ENCODE results near the gene ACOXL. TPM values are rescaled to one million over a fixed set of nuclear protein-coding genes. Genes with fewer than 3 reads are reported as not detected.

Gene ACOXL
- total RNA-seq, 1 donor, result 0.10 TPM

DNA sequence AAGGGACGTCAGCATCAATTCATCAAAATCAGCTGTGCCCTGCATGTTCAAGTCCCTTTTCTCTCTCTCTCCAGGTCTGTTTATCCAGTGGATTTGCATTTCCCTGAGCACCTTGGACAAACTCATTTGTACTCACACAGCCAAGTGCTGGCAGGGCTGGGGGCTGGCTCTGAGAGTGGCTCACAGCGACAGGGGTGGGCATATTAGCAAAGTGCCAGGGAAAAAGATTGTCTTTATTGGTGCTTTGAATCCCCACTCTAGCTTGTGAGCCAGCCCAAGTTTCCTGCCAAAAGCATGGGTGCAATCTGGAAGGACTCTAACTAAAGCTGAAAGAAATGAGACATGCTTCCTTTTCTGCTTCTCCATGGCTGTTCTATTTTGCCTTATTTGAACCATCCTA, 56.6 kb downstream of the ACOXL start:
- Histone ChIP-seq H3K4me1 (ENCODE audit: insufficient read depth, low read length) (no peaks in the 10 kb centered on the region), H3K9me3 (ENCODE audit: low read depth, low read length) (no peaks in the 10 kb centered on the region), H3K27me3 (ENCODE audit: insufficient read depth, low read length) (peaks cover 4% of the 10 kb centered on the region), H3K4me3 (ENCODE audit: low read length) (no peak overlapping the region)

GRCh38 chr2:110789706-110790105, 57.3 kb downstream of the ACOXL start:
- Histone ChIP-seq H3K27me3 (ENCODE audit: insufficient read depth, low read length) (peaks cover 4% of the 10 kb centered on the region), H3K4me3 (ENCODE audit: low read length) (no peak overlapping the region), H3K9me3 (ENCODE audit: low read depth, low read length) (no peaks in the 10 kb centered on the region), H3K4me1 (ENCODE audit: insufficient read depth, low read length) (no peaks in the 10 kb centered on the region)

GRCh38 chr2:110790907-110791306, 58.5 kb downstream of the ACOXL start:
- Histone ChIP-seq H3K27me3 (ENCODE audit: insufficient read depth, low read length) (no peaks in the 10 kb centered on the region), H3K9me3 (ENCODE audit: low read depth, low read length) (no peaks in the 10 kb centered on the region), H3K4me3 (ENCODE audit: low read length) (no peak overlapping the region), H3K4me1 (ENCODE audit: insufficient read depth, low read length) (no peaks in the 10 kb centered on the region)

DNA sequence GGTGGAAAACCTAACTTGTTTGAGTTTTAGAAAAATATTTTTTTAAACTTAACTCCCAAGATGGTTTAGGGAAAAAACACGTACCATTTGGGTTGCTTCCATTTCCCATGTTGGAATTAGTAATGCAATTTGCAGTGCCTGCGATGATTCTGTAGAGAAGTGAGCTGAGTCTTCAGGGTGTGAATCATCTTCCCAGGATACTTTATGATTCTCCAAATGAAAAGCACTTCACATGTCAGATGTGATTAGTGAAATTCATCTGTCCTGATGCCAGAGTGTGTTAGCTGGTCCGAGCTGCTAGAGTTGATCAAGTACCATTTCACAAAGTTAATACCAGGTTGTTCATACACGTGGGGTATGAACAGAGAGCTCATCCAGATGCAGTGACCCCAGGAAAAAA, 59.1 kb downstream of the ACOXL start:
- H3K9me3 ChIP-seq (ENCODE audit: low read depth, low read length), result no peaks in the 10 kb centered on the region
- H3K4me3 ChIP-seq (ENCODE audit: low read length), result no peak overlapping the region
- no peaks in the 10 kb centered on the region for H3K27me3 ChIP-seq (ENCODE audit: insufficient read depth, low read length)
- no peaks in the 10 kb centered on the region for H3K4me1 ChIP-seq (ENCODE audit: insufficient read depth, low read length)

DNA sequence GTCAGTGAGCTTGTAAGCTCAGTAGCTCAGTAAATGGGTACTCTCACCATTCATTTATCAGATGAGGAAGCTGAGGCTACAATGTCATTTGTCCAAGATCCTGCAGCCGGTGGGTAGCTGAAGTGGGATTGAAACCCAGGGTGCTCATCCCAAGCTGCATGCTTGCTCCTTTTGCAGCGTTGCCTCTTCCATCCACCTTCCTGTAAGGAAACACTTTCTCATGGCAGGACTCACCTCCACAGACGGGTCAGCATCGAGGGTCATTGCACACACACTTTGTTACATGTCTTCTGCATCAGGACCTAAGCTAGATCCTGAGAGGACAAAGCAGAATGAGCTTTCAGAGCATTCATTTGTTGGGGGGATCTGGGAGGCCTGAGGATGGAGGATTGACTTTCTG, 60.7 kb downstream of the ACOXL start:
- Histone ChIP-seq H3K27me3 (ENCODE audit: insufficient read depth, low read length) (no peaks in the 10 kb centered on the region), H3K4me3 (ENCODE audit: low read length) (no peak overlapping the region), H3K9me3 (ENCODE audit: low read depth, low read length) (no peaks in the 10 kb centered on the region), H3K4me1 (ENCODE audit: insufficient read depth, low read length) (no peaks in the 10 kb centered on the region)

DNA sequence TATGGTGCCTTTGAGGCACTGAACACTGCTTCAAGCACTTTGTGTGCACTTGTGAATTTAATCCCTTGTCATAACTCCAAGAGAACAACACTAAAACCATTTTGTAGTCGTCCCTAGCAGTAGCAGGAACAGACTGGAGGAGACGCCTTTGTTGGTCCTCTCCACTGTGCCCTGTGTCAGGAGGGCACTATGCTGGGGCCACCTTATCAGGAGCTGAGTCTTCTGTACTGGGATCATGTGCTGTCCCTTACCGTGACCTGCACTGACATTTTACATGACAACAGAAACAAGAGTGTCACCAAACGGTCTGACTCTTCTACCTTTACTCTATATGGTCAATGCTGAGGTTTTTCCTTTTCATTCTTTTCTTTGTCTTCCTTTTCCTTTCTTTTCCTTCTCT, 62.0 kb downstream of the ACOXL start:
- H3K9me3 ChIP-seq (ENCODE audit: low read depth, low read length), result no peaks in the 10 kb centered on the region
- peaks cover 3% of the 10 kb centered on the region for H3K27me3 ChIP-seq (ENCODE audit: insufficient read depth, low read length)
- H3K4me3 ChIP-seq (ENCODE audit: low read length), result no peak overlapping the region
- H3K4me1 ChIP-seq (ENCODE audit: insufficient read depth, low read length), result no peaks in the 10 kb centered on the region

- H3K9me3 ChIP-seq (ENCODE audit: low read depth, low read length), result no peaks in the 10 kb centered on the region
- H3K27me3 ChIP-seq (ENCODE audit: insufficient read depth, low read length), result peaks cover 3% of the 10 kb centered on the region
- H3K4me1 ChIP-seq (ENCODE audit: insufficient read depth, low read length), result no peaks in the 10 kb centered on the region
- H3K4me3 ChIP-seq (ENCODE audit: low read length), result no peak overlapping the region
Observed at GRCh38 chr2:110794951-110795350, 62.6 kb downstream of the ACOXL start.

DNA sequence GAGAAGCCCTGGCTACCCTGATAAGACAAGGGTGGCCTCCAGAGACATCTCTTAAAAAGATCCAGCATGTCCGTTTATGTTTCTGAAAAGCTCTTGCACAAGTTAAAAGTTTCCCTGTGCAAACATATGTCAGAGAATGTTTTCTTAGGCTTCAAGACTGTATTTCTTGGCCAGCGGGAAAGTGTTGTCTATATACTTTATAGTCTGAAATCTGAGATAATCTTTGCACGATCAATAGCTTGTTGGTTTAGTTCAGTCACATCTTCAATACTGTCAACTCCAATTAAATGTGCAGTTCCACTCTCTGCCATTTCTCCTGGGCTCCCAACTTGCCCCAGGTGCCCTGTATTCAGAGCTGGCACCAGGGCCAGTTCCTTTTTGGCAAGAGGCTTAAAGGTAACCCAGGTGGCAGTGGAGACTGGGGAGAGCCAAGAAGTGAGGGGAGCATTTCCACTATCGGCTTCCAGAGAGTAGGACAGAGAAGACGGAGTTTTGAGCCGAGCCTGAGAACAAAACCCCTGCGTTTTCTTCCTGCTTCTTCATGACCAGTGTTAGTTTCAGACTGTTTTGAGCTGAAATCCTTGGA, 64.4 kb downstream of the ACOXL start:
- H3K4me1 ChIP-seq (ENCODE audit: insufficient read depth, low read length), result no peaks in the 10 kb centered on the region
- no peak overlapping the region for H3K4me3 ChIP-seq (ENCODE audit: low read length)
- H3K9me3 ChIP-seq (ENCODE audit: low read depth, low read length), result no peaks in the 10 kb centered on the region
- peaks cover 6% of the 10 kb centered on the region for H3K27me3 ChIP-seq (ENCODE audit: insufficient read depth, low read length)

GRCh38 chr2:110799376-110799775, 67.0 kb downstream of the ACOXL start:
- Histone ChIP-seq H3K4me1 (ENCODE audit: insufficient read depth, low read length) (no peaks in the 10 kb centered on the region), H3K9me3 (ENCODE audit: low read depth, low read length) (no peaks in the 10 kb centered on the region)

DNA sequence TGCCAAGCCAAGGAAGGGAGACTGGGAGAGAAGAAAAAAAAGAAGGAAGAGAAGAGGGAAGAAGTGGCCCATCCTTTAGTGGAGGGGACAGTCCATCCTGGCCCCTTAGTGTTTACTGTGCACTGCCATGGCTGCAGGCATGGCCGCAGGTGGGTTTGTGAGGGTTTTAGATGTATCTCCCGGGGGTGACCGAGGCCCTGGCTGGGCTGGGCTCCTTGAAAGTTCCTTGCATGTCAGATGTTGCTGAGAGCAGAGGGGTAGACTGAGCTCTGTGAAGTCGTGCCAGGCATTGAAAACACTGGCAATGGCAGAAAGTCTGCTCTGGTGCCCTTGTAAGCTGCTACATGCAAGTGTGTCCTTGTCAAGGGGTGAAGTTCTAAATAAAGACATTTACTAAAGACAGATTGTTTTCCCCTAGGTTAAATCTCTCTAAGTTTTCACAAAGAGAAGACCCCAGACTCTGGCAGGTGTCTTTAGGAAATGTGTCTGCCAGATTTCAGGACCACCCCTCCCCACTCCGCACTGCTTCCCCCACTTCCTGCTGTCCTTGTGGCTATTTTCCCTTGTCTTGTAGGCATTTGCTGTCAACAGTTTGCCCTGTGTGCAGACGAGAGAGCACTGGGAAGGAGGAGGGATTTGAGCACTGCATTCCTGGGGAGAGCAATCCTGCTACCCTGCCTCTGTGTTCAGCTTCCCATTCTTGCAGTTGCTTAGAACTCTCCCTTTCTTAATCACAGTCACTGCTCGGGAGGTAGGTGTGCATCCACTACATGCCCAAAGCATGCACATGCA, 68.4 kb downstream of the ACOXL start:
- Histone ChIP-seq H3K4me1 (ENCODE audit: insufficient read depth, low read length) (peaks cover 11% of the 10 kb centered on the region), H3K4me3 (ENCODE audit: low read length) (no peak overlapping the region), H3K9me3 (ENCODE audit: low read depth, low read length) (no peaks in the 10 kb centered on the region), H3K27me3 (ENCODE audit: insufficient read depth, low read length) (peaks cover 11% of the 10 kb centered on the region)

More at GRCh38 chr2:110799376-110799775, 67.0 kb downstream of the ACOXL start:
- Histone ChIP-seq H3K4me3 (ENCODE audit: low read length) (no peak overlapping the region), H3K27me3 (ENCODE audit: insufficient read depth, low read length) (peaks cover 11% of the 10 kb centered on the region)

GRCh38 chr2:110802208-110802932, 70.0 kb downstream of the ACOXL start:
- H3K9me3 ChIP-seq (ENCODE audit: low read depth, low read length), result no peaks in the 10 kb centered on the region

DNA sequence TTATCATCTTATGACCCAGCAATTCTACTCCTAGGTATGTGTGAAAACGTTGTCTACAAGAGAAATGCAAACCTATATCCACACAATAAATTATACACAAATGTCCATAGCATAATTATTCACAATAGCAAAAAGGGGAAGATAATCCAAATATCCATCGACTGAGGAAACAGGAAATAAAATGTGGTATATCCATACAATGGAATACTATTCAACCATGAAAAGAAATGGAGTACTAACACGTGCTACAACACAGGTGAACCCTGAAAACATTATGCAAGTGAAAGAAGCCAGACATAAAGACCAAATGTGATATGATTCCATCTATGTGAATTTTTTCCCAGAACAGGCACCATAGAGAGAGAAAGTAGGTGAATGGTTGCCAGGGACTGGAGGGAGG, 72.1 kb downstream of the ACOXL start:
- H3K4me1 ChIP-seq (ENCODE audit: insufficient read depth, low read length), result peaks cover 17% of the 10 kb centered on the region
- H3K27me3 ChIP-seq (ENCODE audit: insufficient read depth, low read length), result peaks cover 9% of the 10 kb centered on the region
- H3K4me3 ChIP-seq (ENCODE audit: low read length), result no peak overlapping the region
- H3K9me3 ChIP-seq (ENCODE audit: low read depth, low read length), result no peaks in the 10 kb centered on the region

More at GRCh38 chr2:110802208-110802932, 70.0 kb downstream of the ACOXL start:
- Histone ChIP-seq H3K4me1 (ENCODE audit: insufficient read depth, low read length) (peaks cover 17% of the 10 kb centered on the region), H3K27me3 (ENCODE audit: insufficient read depth, low read length) (peaks cover 11% of the 10 kb centered on the region), H3K4me3 (ENCODE audit: low read length) (no peak overlapping the region)

- H3K4me3 ChIP-seq (ENCODE audit: low read length), result no peak overlapping the region
- peaks cover 17% of the 10 kb centered on the region for H3K4me1 ChIP-seq (ENCODE audit: insufficient read depth, low read length)
- H3K27me3 ChIP-seq (ENCODE audit: insufficient read depth, low read length), result peaks cover 9% of the 10 kb centered on the region
- H3K9me3 ChIP-seq (ENCODE audit: low read depth, low read length), result no peaks in the 10 kb centered on the region
Observed at GRCh38 chr2:110804915-110805314, 72.5 kb downstream of the ACOXL start.

- Histone ChIP-seq H3K4me3 (ENCODE audit: low read length) (no peak overlapping the region), H3K27me3 (ENCODE audit: insufficient read depth, low read length) (peaks cover 9% of the 10 kb centered on the region), H3K9me3 (ENCODE audit: low read depth, low read length) (no peaks in the 10 kb centered on the region), H3K4me1 (ENCODE audit: insufficient read depth, low read length) (peaks cover 17% of the 10 kb centered on the region)
Observed at GRCh38 chr2:110805894-110806452, 73.6 kb downstream of the ACOXL start.

DNA sequence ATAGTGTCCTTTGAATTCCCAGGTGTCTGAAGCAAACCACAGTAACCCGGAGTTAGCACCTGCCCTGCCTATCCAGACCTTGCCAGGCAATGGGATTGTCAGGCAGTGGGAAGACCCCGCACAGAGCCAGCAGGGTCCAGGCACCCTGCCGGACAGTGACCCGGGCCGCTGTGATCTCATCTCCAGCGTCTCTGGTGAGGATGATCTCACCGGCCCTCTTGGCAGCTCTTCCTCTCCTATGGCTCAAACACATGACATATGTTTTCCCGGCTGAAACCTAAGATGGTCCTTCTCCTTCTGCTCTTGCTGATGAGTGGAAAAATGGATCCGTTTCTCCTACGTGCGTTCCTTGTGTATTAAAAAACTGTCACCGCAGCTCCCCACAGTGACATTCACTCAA, 75.1 kb downstream of the ACOXL start:
- peaks cover 5% of the 10 kb centered on the region for H3K27me3 ChIP-seq (ENCODE audit: insufficient read depth, low read length)

More for the DNA sequence above, 75.1 kb downstream of the ACOXL start:
- peaks cover 17% of the 10 kb centered on the region for H3K4me1 ChIP-seq (ENCODE audit: insufficient read depth, low read length)
- H3K9me3 ChIP-seq (ENCODE audit: low read depth, low read length), result no peaks in the 10 kb centered on the region
- H3K4me3 ChIP-seq (ENCODE audit: low read length), result no peak overlapping the region
